Osteoblast (primary cell): ENCODE measurements around the gene KIAA0232. TPM values are rescaled to one million over a fixed set of nuclear protein-coding genes. Genes with fewer than 3 reads are reported as not detected.
A peak's percentile ranks its signal among the peaks of the same experiment; 100 is the strongest.

Source experiments
- DNase-seq: peaks from one replicate; pipeline ENCODE4 v3.0.0; 2011; ENCODE audit warnings: low spot score, mixed read lengths; ENCODE audit not compliant: insufficient read length; ENCODE audit errors: missing footprints
- H2AFZ ChIP-seq: 2 replicates; pipeline ENCODE4 v1.6.0; 2011; ENCODE audit warnings: mild to moderate bottlenecking, low read length
- H3K27ac ChIP-seq: 2 replicates; pipeline ENCODE4 v1.5.1; 2011; ENCODE audit warnings: mild to moderate bottlenecking, low read depth, low read length, moderate library complexity
- H3K27me3 ChIP-seq: 2 replicates; pipeline ENCODE4 v1.6.0; 2012; ENCODE audit warnings: mild to moderate bottlenecking, control low read depth, inconsistent platforms, low read length, moderate library complexity; ENCODE audit not compliant: insufficient read depth
- H3K36me3 ChIP-seq: 2 replicates; pipeline ENCODE4 v1.5.1; 2011; ENCODE audit warnings: mild to moderate bottlenecking, low read length, control low read depth, moderate library complexity; ENCODE audit not compliant: insufficient read depth
- H3K4me1 ChIP-seq: 2 replicates; pipeline ENCODE4 v1.5.1; 2011; ENCODE audit warnings: mild to moderate bottlenecking, low read length, control low read depth, moderate library complexity; ENCODE audit not compliant: insufficient read depth
- H3K4me2 ChIP-seq: 2 replicates; pipeline ENCODE4 v1.6.0; 2011; ENCODE audit warnings: mild to moderate bottlenecking, low read length; ENCODE audit not compliant: insufficient read depth
- H3K4me3 ChIP-seq: fragments of 200-600 bp; sonication (generic); 3 replicates; pipeline ENCODE4 v1.5.1; 2012; ENCODE audit warnings: mild to moderate bottlenecking, low read length, inconsistent platforms; ENCODE audit not compliant: insufficient read depth
- H3K79me2 ChIP-seq: 2 replicates; pipeline ENCODE4 v1.6.0; 2012; ENCODE audit warnings: mild to moderate bottlenecking, low read length, control low read depth, inconsistent platforms; ENCODE audit not compliant: insufficient read depth
- H3K9me3 ChIP-seq: 2 replicates; pipeline ENCODE4 v1.5.1; 2011; ENCODE audit warnings: low read depth, low read length, control low read depth
- H4K20me1 ChIP-seq: 2 replicates; pipeline ENCODE4 v1.6.0; 2012; ENCODE audit warnings: mild to moderate bottlenecking, low read length, control low read depth; ENCODE audit not compliant: insufficient read depth
- CTCF ChIP-seq: IDR thresholded peaks from 2 replicates; pipeline ENCODE4 v1.5.1; 2011; ENCODE audit warnings: mild to moderate bottlenecking, low read depth, low read length, moderate library complexity; ENCODE audit errors: extremely low read depth
- total RNA-seq: library from RNA; depleted of rRNA; stranded (reverse); fragments of >200 nt; gene quantifications from 2 replicates; pipeline ENCODE4 v1.2.3, GENCODE V29; 2012

KIAA0232 gene
- total RNA-seq, 1 donor: 23.9 TPM

GRCh38 chr4:6868386-6868785 is 85.9 kb downstream of the KIAA0232 start:
- H3K4me2 ChIP-seq: no peak overlapping the region
- H2AFZ ChIP-seq: no peak overlapping the region
- H3K4me3 ChIP-seq: no peak overlapping the region
- H3K27ac ChIP-seq: no peak overlapping the region
- no peak for TF ChIP-seq CTCF
- H3K9me3 ChIP-seq: no peaks in the 10 kb centered on the region
- peaks cover 27% of the 10 kb centered on the region for H3K36me3 ChIP-seq
- no peaks in the 10 kb centered on the region for H3K4me1 ChIP-seq
- DNase-seq: no peak
- peaks cover 2% of the 10 kb centered on the region for H3K79me2 ChIP-seq
- H3K27me3 ChIP-seq: no peaks in the 10 kb centered on the region
- H4K20me1 ChIP-seq: peaks cover 4% of the 10 kb centered on the region

GRCh38 chr4:6869944-6870343 is 87.4 kb downstream of the KIAA0232 start:
- no peak for TF ChIP-seq CTCF
- DNase-seq: peak; percentile 50
- no peaks in the 10 kb centered on the region for H3K9me3 ChIP-seq

GRCh38 chr4:6873291-6873690 is 90.8 kb downstream of the KIAA0232 start:
- Histone ChIP-seq H3K4me3 (no peak overlapping the region), H2AFZ (no peak overlapping the region), H3K36me3 (peaks cover 41% of the 10 kb centered on the region), H4K20me1 (peaks cover 13% of the 10 kb centered on the region), H3K27ac (no peak overlapping the region), H3K9me3 (no peaks in the 10 kb centered on the region), H3K79me2 (peaks cover 6% of the 10 kb centered on the region), H3K4me2 (no peak overlapping the region), H3K27me3 (no peaks in the 10 kb centered on the region), H3K4me1 (peaks cover 10% of the 10 kb centered on the region)
- DNase-seq: peak; percentile 15
- no peak for TF ChIP-seq CTCF

More at GRCh38 chr4:6869944-6870343, 87.4 kb downstream of the KIAA0232 start:
- peaks cover 31% of the 10 kb centered on the region for H3K36me3 ChIP-seq
- H3K27ac ChIP-seq: no peak overlapping the region
- peaks cover 6% of the 10 kb centered on the region for H3K79me2 ChIP-seq
- no peak overlapping the region for H3K4me2 ChIP-seq
- no peaks in the 10 kb centered on the region for H3K4me1 ChIP-seq
- H3K4me3 ChIP-seq: no peak overlapping the region
- H3K27me3 ChIP-seq: no peaks in the 10 kb centered on the region
- H2AFZ ChIP-seq: no peak overlapping the region
- H4K20me1 ChIP-seq: peaks cover 8% of the 10 kb centered on the region

GRCh38 chr4:6873792-6874461 is 91.4 kb downstream of the KIAA0232 start:
- no peak overlapping the region for H2AFZ ChIP-seq
- TF ChIP-seq CTCF: peak; percentile 92

More at GRCh38 chr4:6873792-6874461, 91.4 kb downstream of the KIAA0232 start:
- Histone ChIP-seq H3K27me3 (no peaks in the 10 kb centered on the region), H3K36me3 (peaks cover 48% of the 10 kb centered on the region), H3K9me3 (no peaks in the 10 kb centered on the region), H3K79me2 (peaks cover 6% of the 10 kb centered on the region), H3K4me3 (no peak overlapping the region), H3K4me2 (no peak overlapping the region), H3K27ac (no peak overlapping the region), H4K20me1 (peaks cover 13% of the 10 kb centered on the region), H3K4me1 (peaks cover 10% of the 10 kb centered on the region)
- DNase-seq: peak; percentile 89
